HepG2 (cell line): ENCODE measurements around the gene ZCCHC7. TPM values are rescaled to one million over a fixed set of nuclear protein-coding genes. Genes with fewer than 3 reads are reported as not detected.

Experiments
- ARNTL ChIP-seq: sonication (generic); formaldehyde crosslinking; IDR thresholded peaks from 2 replicates; pipeline ENCODE4 v1.4.0; 2020; ENCODE audit warnings: mild to moderate bottlenecking, missing genetic modification reagents
- BORCS8-MEF2B ChIP-seq: sonication (generic); formaldehyde crosslinking; IDR thresholded peaks from 2 replicates; pipeline ENCODE4 v1.8.0; 2022; ENCODE audit warnings: mild to moderate bottlenecking, missing genetic modification reagents
- GATAD1 ChIP-seq: IDR thresholded peaks from 2 replicates; pipeline ENCODE4 v1.6.1; 2016; ENCODE audit warnings: missing genetic modification reagents, missing compliant biosample characterization
- KAT2B ChIP-seq: fragments of 150-350 bp; IDR thresholded peaks from 2 replicates; pipeline ENCODE4 v1.6.1; 2014; ENCODE audit warnings: low read depth, low read length, borderline replicate concordance
- RFXAP ChIP-seq: sonication (generic); formaldehyde crosslinking; IDR thresholded peaks from 2 replicates; pipeline ENCODE4 v1.4.0; 2020; ENCODE audit warnings: missing genetic modification reagents, borderline replicate concordance
- SP2 ChIP-seq: sonication (generic); formaldehyde crosslinking; IDR thresholded peaks from 2 replicates; pipeline ENCODE4 v1.5.1; 2020; ENCODE audit warnings: mild to moderate bottlenecking, missing genetic modification reagents
- ZNF17 ChIP-seq: sonication (generic); formaldehyde crosslinking; IDR thresholded peaks from 2 replicates; pipeline ENCODE4 v1.5.0; 2020; ENCODE audit warnings: mild to moderate bottlenecking, missing genetic modification reagents
- ZNF292 ChIP-seq: sonication (generic); formaldehyde crosslinking; IDR thresholded peaks from 2 replicates; pipeline ENCODE4 v1.8.1; 2022; ENCODE audit warnings: mild to moderate bottlenecking, low read depth, missing genetic modification reagents, borderline replicate concordance
- ZNF501 ChIP-seq: sonication (generic); formaldehyde crosslinking; IDR thresholded peaks from 2 replicates; pipeline ENCODE4 v1.5.1; 2020; ENCODE audit warnings: mild to moderate bottlenecking, moderate library complexity, missing genetic modification reagents
- ZNF652 ChIP-seq: IDR thresholded peaks from 2 replicates; pipeline ENCODE4 v1.6.1; 2016; ENCODE audit warnings: low read depth, borderline replicate concordance
- ZNF7 ChIP-seq: IDR thresholded peaks from 2 replicates; pipeline ENCODE4 v1.6.1; 2016; ENCODE audit warnings: missing biosample characterization, missing genetic modification reagents
- ZNF790 ChIP-seq: sonication (generic); formaldehyde crosslinking; IDR thresholded peaks from 2 replicates; pipeline ENCODE4 v1.8.0; 2022; ENCODE audit warnings: missing genetic modification reagents, mild to moderate bottlenecking, borderline replicate concordance
- ZSCAN9 ChIP-seq: IDR thresholded peaks from 2 replicates; pipeline ENCODE4 v1.6.1; 2016; ENCODE audit warnings: borderline replicate concordance
- polyA plus RNA-seq, 8 experiments: library from polyadenylated mRNA; depleted of rRNA in 3 of 8; stranded (reverse) in 7 of 8; unstranded in 1 of 8; fragments of >200 nt; fragmentation: Illumina TruSeq in 4 of 8; extraction: Trizol in 4 of 8; gene quantifications; 2 replicates each; pipeline versions ENCODE4 v1.2.1 to v1.2.3, GENCODE V29; 2011 to 2016; ENCODE audit warnings: low read depth in 4 of 8, missing spikeins in 1 of 8, mixed read lengths in 1 of 8; ENCODE audit not compliant: insufficient read depth in 1 of 8
- total RNA-seq, 5 experiments: library from RNA; depleted of rRNA; stranded (reverse); fragments of >200 nt; fragmentation: Illumina TruSeq; extraction: Trizol; gene quantifications; 2 replicates each; pipeline ENCODE4 v1.2.3, GENCODE V29; 2016; ENCODE audit warnings: low read depth in 1 of 5
- TF ChIP-seq, protein P1 (sequence below), 2 experiments: IDR thresholded peaks; 2 replicates each; pipeline ENCODE4 v1.6.1; 2011 to 2012; ENCODE audit warnings: low read length in 2 of 2, borderline replicate concordance in 1 of 2, low read depth in 1 of 2, mild to moderate bottlenecking in 1 of 2, moderate library complexity in 1 of 2
- TF ChIP-seq, protein P2 (sequence below): sonication (generic); formaldehyde crosslinking; IDR thresholded peaks from 2 replicates; pipeline ENCODE4 v1.5.1; 2020; ENCODE audit warnings: missing genetic modification reagents, mild to moderate bottlenecking, borderline replicate concordance
- TF ChIP-seq, protein P3 (sequence below): sonication (generic); formaldehyde crosslinking; IDR thresholded peaks from 2 replicates; pipeline ENCODE4 v1.5.1; 2020; ENCODE audit warnings: missing genetic modification reagents, mild to moderate bottlenecking, borderline replicate concordance
- TF ChIP-seq, protein P4 (sequence below): sonication (generic); formaldehyde crosslinking; IDR thresholded peaks from 2 replicates; pipeline ENCODE4 v1.5.1; 2020; ENCODE audit warnings: mild to moderate bottlenecking, missing genetic modification reagents, moderate library complexity

ZCCHC7 gene
- total and polyA plus RNA-seq, 2 of the 13 experiments (the other 11 are each of a cell fraction or from before 2014, with no cell fraction given), result 13.6 to 19.3 TPM

DNA sequence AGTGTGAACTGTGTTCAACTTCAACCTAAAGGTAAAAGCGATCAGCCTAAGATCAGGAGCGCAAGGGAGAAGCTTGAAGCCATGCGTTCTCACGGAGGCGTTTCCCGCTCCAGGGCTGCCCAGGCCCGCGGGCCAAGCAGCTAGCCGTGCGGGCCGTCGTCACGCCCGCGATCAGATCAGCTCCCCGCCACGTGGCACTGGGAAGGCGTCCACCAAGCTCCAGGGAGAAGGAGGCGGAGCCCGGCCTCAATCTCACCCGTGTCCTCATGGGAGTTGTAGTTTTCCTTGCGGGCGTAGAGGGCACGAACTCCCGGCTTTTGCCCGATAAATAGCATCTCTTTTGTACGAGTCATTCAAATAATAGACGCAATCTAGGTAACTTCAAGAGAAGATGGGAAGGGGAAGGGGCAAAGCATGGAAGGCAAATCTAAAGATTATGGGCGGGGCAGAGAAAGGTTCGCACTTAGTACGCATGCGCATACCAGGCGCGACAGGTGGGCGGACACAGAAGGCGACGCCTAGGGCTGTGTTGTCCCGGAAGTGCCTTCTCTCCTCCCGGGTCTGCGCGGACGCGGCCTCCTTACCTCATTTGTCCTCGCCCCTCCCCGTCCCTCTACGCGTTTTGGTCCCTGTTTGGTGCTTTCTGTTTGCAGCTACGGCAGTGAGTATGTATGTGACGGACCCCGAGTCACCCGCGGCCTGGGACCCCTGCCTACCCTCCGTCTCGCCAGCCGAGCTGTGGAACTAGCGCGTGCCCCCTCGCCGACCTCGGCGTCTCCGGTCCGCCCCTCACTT is 40.8 kb upstream of the ZCCHC7 start (continued):
- TF ChIP-seq, protein P1, sequence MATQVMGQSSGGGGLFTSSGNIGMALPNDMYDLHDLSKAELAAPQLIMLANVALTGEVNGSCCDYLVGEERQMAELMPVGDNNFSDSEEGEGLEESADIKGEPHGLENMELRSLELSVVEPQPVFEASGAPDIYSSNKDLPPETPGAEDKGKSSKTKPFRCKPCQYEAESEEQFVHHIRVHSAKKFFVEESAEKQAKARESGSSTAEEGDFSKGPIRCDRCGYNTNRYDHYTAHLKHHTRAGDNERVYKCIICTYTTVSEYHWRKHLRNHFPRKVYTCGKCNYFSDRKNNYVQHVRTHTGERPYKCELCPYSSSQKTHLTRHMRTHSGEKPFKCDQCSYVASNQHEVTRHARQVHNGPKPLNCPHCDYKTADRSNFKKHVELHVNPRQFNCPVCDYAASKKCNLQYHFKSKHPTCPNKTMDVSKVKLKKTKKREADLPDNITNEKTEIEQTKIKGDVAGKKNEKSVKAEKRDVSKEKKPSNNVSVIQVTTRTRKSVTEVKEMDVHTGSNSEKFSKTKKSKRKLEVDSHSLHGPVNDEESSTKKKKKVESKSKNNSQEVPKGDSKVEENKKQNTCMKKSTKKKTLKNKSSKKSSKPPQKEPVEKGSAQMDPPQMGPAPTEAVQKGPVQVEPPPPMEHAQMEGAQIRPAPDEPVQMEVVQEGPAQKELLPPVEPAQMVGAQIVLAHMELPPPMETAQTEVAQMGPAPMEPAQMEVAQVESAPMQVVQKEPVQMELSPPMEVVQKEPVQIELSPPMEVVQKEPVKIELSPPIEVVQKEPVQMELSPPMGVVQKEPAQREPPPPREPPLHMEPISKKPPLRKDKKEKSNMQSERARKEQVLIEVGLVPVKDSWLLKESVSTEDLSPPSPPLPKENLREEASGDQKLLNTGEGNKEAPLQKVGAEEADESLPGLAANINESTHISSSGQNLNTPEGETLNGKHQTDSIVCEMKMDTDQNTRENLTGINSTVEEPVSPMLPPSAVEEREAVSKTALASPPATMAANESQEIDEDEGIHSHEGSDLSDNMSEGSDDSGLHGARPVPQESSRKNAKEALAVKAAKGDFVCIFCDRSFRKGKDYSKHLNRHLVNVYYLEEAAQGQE (IDR thresholded peaks at IDR 0.05; ENCODE audit: borderline replicate concordance in 1 of 2, low read depth in 1 of 2, low read length in 2 of 2), result peak in 1 of 2 experiments; percentile 65; a peak in 1 of 4 replicates
- TF ChIP-seq ZNF501 (CRISPR knock-in tag) (peak; percentile 95), ARNTL (CRISPR knock-in tag) (peak; percentile 84; the same call in 1 of the 2 replicates), ZNF790 (CRISPR knock-in tag) (peak; percentile 98), BORCS8-MEF2B (peak; percentile 100), KAT2B (no peak), ZNF652 (peak; percentile 65; the same call in 1 of the 2 replicates), SP2 (CRISPR knock-in tag) (peak; percentile 39), GATAD1 (CRISPR knock-in tag) (peak; percentile 67), ZNF17 (CRISPR knock-in tag) (0 out of 2 replicates have a peak, but pooled peaks have one; percentile 66), ZNF292 (CRISPR knock-in tag) (no peak), ZSCAN9 (CRISPR knock-in tag) (peak; percentile 99), RFXAP (CRISPR knock-in tag) (peak; percentile 95), ZNF7 (CRISPR knock-in tag) (peak; percentile 45; the same call in 1 of the 2 replicates)
- TF ChIP-seq, protein P2, sequence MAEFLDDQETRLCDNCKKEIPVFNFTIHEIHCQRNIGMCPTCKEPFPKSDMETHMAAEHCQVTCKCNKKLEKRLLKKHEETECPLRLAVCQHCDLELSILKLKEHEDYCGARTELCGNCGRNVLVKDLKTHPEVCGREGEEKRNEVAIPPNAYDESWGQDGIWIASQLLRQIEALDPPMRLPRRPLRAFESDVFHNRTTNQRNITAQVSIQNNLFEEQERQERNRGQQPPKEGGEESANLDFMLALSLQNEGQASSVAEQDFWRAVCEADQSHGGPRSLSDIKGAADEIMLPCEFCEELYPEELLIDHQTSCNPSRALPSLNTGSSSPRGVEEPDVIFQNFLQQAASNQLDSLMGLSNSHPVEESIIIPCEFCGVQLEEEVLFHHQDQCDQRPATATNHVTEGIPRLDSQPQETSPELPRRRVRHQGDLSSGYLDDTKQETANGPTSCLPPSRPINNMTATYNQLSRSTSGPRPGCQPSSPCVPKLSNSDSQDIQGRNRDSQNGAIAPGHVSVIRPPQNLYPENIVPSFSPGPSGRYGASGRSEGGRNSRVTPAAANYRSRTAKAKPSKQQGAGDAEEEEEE (CRISPR knock-in tag), result peak; percentile 78; the same call in 1 of the 2 replicates
- TF ChIP-seq, protein P3, sequence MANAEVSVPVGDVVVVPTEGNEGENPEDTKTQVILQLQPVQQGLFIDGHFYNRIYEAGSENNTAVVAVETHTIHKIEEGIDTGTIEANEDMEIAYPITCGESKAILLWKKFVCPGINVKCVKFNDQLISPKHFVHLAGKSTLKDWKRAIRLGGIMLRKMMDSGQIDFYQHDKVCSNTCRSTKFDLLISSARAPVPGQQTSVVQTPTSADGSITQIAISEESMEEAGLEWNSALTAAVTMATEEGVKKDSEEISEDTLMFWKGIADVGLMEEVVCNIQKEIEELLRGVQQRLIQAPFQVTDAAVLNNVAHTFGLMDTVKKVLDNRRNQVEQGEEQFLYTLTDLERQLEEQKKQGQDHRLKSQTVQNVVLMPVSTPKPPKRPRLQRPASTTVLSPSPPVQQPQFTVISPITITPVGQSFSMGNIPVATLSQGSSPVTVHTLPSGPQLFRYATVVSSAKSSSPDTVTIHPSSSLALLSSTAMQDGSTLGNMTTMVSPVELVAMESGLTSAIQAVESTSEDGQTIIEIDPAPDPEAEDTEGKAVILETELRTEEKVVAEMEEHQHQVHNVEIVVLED (CRISPR knock-in tag), result peak; percentile 82
- TF ChIP-seq, protein P4, sequence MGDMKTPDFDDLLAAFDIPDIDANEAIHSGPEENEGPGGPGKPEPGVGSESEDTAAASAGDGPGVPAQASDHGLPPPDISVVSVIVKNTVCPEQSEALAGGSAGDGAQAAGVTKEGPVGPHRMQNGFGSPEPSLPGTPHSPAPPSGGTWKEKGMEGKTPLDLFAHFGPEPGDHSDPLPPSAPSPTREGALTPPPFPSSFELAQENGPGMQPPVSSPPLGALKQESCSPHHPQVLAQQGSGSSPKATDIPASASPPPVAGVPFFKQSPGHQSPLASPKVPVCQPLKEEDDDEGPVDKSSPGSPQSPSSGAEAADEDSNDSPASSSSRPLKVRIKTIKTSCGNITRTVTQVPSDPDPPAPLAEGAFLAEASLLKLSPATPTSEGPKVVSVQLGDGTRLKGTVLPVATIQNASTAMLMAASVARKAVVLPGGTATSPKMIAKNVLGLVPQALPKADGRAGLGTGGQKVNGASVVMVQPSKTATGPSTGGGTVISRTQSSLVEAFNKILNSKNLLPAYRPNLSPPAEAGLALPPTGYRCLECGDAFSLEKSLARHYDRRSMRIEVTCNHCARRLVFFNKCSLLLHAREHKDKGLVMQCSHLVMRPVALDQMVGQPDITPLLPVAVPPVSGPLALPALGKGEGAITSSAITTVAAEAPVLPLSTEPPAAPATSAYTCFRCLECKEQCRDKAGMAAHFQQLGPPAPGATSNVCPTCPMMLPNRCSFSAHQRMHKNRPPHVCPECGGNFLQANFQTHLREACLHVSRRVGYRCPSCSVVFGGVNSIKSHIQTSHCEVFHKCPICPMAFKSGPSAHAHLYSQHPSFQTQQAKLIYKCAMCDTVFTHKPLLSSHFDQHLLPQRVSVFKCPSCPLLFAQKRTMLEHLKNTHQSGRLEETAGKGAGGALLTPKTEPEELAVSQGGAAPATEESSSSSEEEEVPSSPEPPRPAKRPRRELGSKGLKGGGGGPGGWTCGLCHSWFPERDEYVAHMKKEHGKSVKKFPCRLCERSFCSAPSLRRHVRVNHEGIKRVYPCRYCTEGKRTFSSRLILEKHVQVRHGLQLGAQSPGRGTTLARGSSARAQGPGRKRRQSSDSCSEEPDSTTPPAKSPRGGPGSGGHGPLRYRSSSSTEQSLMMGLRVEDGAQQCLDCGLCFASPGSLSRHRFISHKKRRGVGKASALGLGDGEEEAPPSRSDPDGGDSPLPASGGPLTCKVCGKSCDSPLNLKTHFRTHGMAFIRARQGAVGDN (CRISPR knock-in tag), result peak; percentile 99
